Endothelial cell of umbilical vein (primary cell): ENCODE measurements around the gene MBD4.

Source experiments
- CTCF ChIP-seq, 2 donors: IDR thresholded peaks; 1 replicate in 1 of 2; 2 replicates in 1 of 2; pipeline ENCODE4 v1.5.1; 2011; ENCODE audit warnings: low read length in 2 of 2, mild to moderate bottlenecking in 2 of 2, moderate library complexity in 2 of 2, control low read depth in 1 of 2, inconsistent platforms in 1 of 2, low read depth in 1 of 2; ENCODE audit not compliant: insufficient read depth in 1 of 2; ENCODE audit errors: extremely low read depth in 1 of 2
- EZH2 ChIP-seq: IDR thresholded peaks from 2 replicates; pipeline ENCODE4 v1.6.1; 2012; ENCODE audit warnings: borderline replicate concordance, low read depth, mild to moderate bottlenecking, moderate library complexity, low read length, inconsistent platforms; ENCODE audit not compliant: severe bottlenecking
- MAX ChIP-seq: IDR thresholded peaks from 2 replicates; pipeline ENCODE4 v1.6.1; 2011; ENCODE audit not compliant: insufficient read depth, insufficient read length
- MYC ChIP-seq: IDR thresholded peaks from one replicate; pipeline ENCODE4 v1.6.1; 2011; ENCODE audit warnings: mild to moderate bottlenecking, low read depth, low read length
- POLR2A ChIP-seq: IDR thresholded peaks from 2 replicates; pipeline ENCODE4 v1.6.1; 2012; ENCODE audit warnings: low read depth, mild to moderate bottlenecking, control low read depth, low read length
- POLR2AphosphoS5 ChIP-seq: IDR thresholded peaks from 2 replicates; pipeline ENCODE4 v1.6.1; 2012; ENCODE audit warnings: low read depth, mild to moderate bottlenecking, control low read depth, low read length, moderate library complexity; ENCODE audit not compliant: insufficient read depth

- TF ChIP-seq POLR2AphosphoS5 = no peak
- no peak for TF ChIP-seq CTCF (IDR thresholded peaks at IDR 0.05; ENCODE audit: extremely low read depth in 1 of 2, insufficient read depth in 1 of 2, low read depth in 1 of 2, low read length in 2 of 2)
- no peak for TF ChIP-seq POLR2A
- no peak for TF ChIP-seq MAX
- no peak for TF ChIP-seq MYC
- TF ChIP-seq EZH2 = no peak
These were observed 37.1 kb downstream of the MBD4 start for GRCh38 chr3:129402616-129403015.
